Adrenal gland (tissue), 12 donors: Measurements from ENCODE around the gene SPDYE4. TPM values are rescaled to one million over a fixed set of nuclear protein-coding genes. Genes with fewer than 3 reads are reported as not detected.

Experiments
- DNase-seq, 7 donors: peaks; one replicate each; pipeline ENCODE4 v3.0.0-alpha.2; 2019 to 2020
- H3K27ac ChIP-seq, 5 donors: fragments of 200-600 bp; sonication (generic) in 4 of 5; 1 replicate in 3 of 5; 2 replicates in 2 of 5; pipeline versions ENCODE4 v1.5.1 to v1.8.0; 2016 to 2020; ENCODE audit warnings: mild to moderate bottlenecking in 1 of 5
- H3K27me3 ChIP-seq: fragments of 200-600 bp; 2 replicates; pipeline ENCODE4 v1.8.0; 2021
- H3K36me3 ChIP-seq, 2 donors: fragments of 200-600 bp; replicated peaks in 1 of 2; 1 replicate in 1 of 2; 2 replicates in 1 of 2; pipeline versions ENCODE4 v1.5.1 to v1.8.0; 2018 to 2022
- H3K4me1 ChIP-seq, 2 donors: fragments of 200-600 bp; replicated peaks in 1 of 2; 1 replicate in 1 of 2; 2 replicates in 1 of 2; pipeline versions ENCODE4 v1.5.1 to v1.8.0; 2018 to 2021
- H3K4me3 ChIP-seq, 4 donors: fragments of 200-600 bp; sonication (generic) in 3 of 4; one replicate each; pipeline ENCODE4 v1.5.1; 2016 to 2018
- H3K9me3 ChIP-seq, 3 donors: fragments of 200-600 bp; sonication (generic) in 1 of 3; replicated peaks in 1 of 3; 1 replicate in 2 of 3; 2 replicates in 1 of 3; pipeline versions ENCODE4 v1.5.1 to v1.8.0; 2016 to 2021
- POLR2A ChIP-seq, 2 donors: fragments of 450-650 bp; IDR thresholded peaks; one replicate each; pipeline ENCODE4 v1.6.1; 2017; ENCODE audit warnings: antibody characterized with exemption in 2 of 2, mild to moderate bottlenecking in 2 of 2, moderate library complexity in 1 of 2
- WGBS, 4 donors: extraction: QIAGEN DNeasy Blood & Tissue Kit in 2 of 4; methylation state at CpG; one replicate each; pipeline versions ENCODE4 v1.1.5 to v1.1.7; 2013 to 2017; 5-methylcytosine and 5-hydroxymethylcytosine counted together
- intact Hi-C, 2 donors: fragments of 100-400 bp; cut with DNase I; formaldehyde crosslinking; loops; one replicate each; pipeline versions ENCODE4 v1.14.1 to v1.15.0; 2022 to 2023
- polyA plus RNA-seq, 3 donors: library from polyadenylated mRNA; stranded (reverse); fragments of 200-250 nt in 2 of 3; fragments of 350-450 nt in 1 of 3; fragmentation: Illumina TruSeq in 1 of 3; extraction: RNeasy Lipid Tissue Mini Kit (QIAGEN cat#74804) in 1 of 3; gene quantifications; one replicate each; pipeline ENCODE4 v1.2.3, GENCODE V29; 2013 to 2014
- total RNA-seq, 9 donors: library from RNA; depleted of rRNA in 4 of 9; stranded (reverse); fragments of >200 nt in 4 of 9; fragments of 120-200 nt in 1 of 9; fragmentation: NEBNext Ultra II Directional in 1 of 9; extraction: Animal tissue kit (Norgen Biotek cat#: 25700) in 1 of 9; gene quantifications; one replicate each; pipeline versions ENCODE4 v1.1.0 to v1.2.4, GENCODE V29; 2013 to 2023
- TF ChIP-seq, protein P1 (sequence below), 6 experiments: fragments of 450-650 bp in 4 of 6; fragments of 200-600 bp in 2 of 6; sonication (generic) in 1 of 6; IDR thresholded peaks; 1 replicate in 5 of 6; 2 replicates in 1 of 6; pipeline versions ENCODE4 v1.5.1 to v1.8.0; 2016 to 2021; ENCODE audit warnings: antibody characterized with exemption in 6 of 6, mild to moderate bottlenecking in 2 of 6, moderate library complexity in 1 of 6
- donor health status: healthy with polysubstance abuse.
- donor health status: Bipolar disorder and iron deficiency.
- donor health status: DM: yes; HTN: yes; CAD: no.
- donor health status: DM: no; HTN: no; CAD: no.
- donor health status: DM: no; HTN: no; CAD: no.
- donor health status: DM: yes; HTN: yes; CAD: no.

Gene SPDYE4
- total and polyA plus RNA-seq, 12 donors: not detected

GRCh38 chr17:8706431-8706830 is 51.9 kb downstream of the SPDYE4 start:
- intact Hi-C loops: no loop called here
- Histone ChIP-seq H3K4me3 (no peak overlapping the region), H3K36me3 (no peaks in the 10 kb centered on the region), H3K4me1 (peaks cover 0 to 9% of the 10 kb centered on the region in 2 donors), H3K27me3 (no peaks in the 10 kb centered on the region), H3K27ac (no peak overlapping the region), H3K9me3 (no peaks in the 10 kb centered on the region)
- no peak for DNase-seq
- TF ChIP-seq, protein P1, sequence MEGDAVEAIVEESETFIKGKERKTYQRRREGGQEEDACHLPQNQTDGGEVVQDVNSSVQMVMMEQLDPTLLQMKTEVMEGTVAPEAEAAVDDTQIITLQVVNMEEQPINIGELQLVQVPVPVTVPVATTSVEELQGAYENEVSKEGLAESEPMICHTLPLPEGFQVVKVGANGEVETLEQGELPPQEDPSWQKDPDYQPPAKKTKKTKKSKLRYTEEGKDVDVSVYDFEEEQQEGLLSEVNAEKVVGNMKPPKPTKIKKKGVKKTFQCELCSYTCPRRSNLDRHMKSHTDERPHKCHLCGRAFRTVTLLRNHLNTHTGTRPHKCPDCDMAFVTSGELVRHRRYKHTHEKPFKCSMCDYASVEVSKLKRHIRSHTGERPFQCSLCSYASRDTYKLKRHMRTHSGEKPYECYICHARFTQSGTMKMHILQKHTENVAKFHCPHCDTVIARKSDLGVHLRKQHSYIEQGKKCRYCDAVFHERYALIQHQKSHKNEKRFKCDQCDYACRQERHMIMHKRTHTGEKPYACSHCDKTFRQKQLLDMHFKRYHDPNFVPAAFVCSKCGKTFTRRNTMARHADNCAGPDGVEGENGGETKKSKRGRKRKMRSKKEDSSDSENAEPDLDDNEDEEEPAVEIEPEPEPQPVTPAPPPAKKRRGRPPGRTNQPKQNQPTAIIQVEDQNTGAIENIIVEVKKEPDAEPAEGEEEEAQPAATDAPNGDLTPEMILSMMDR (IDR thresholded peaks at IDR 0.05): no peak
- TF ChIP-seq POLR2A (IDR thresholded peaks at IDR 0.05): no peak
- WGBS, 4 donors: 79 to 98% (median 90%) methylated on average over 5 of the region's 5 CpGs

- peaks cover 0 to 9% of the 10 kb centered on the region in 2 donors for H3K4me1 ChIP-seq
- no peak for DNase-seq
- H3K27ac ChIP-seq: no peak overlapping the region
- intact Hi-C loops: no loop called here
- no peak overlapping the region for H3K4me3 ChIP-seq
- H3K36me3 ChIP-seq: no peaks in the 10 kb centered on the region
- H3K27me3 ChIP-seq: no peaks in the 10 kb centered on the region
- 85 to 91% (median 88%) methylated on average over 5 of the region's 5 CpGs for WGBS, 4 donors
- no peak for TF ChIP-seq POLR2A (IDR thresholded peaks at IDR 0.05)
- TF ChIP-seq, protein P1 (IDR thresholded peaks at IDR 0.05): no peak
- H3K9me3 ChIP-seq: no peaks in the 10 kb centered on the region
These were observed 52.9 kb downstream of the SPDYE4 start for GRCh38 chr17:8705427-8705826.

DNA sequence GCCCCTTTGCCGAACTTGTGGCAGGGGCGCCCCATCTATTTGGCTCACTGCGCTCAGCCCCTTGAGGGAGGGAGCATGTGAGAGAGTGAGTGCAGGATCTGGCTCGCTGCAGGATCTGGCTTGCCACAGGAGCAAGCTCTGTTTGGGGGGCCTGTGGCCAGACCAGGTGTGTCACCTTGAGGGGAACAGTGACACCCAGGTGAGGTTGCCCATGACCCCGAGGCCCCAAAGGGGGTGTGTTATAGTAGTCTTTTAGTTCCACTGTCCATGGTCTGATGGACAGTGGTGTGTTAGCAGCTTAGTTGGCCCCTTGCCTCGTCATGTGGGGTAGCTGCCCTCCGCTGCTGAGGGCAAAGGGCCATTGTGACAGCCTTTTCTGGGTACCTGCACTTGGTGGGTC is 55.3 kb downstream of the SPDYE4 start:
- Histone ChIP-seq H3K9me3 (no peaks in the 10 kb centered on the region), H3K27me3 (no peaks in the 10 kb centered on the region), H3K27ac (no peak overlapping the region), H3K4me1 (peaks cover 0 to 11% of the 10 kb centered on the region in 2 donors), H3K36me3 (no peaks in the 10 kb centered on the region), H3K4me3 (no peak overlapping the region)
- TF ChIP-seq POLR2A (IDR thresholded peaks at IDR 0.05): no peak
- TF ChIP-seq, protein P1 (IDR thresholded peaks at IDR 0.05): no peak
- DNase-seq: no peak
- intact Hi-C loops: no loop called here
- WGBS, 4 donors: 71 to 96% (median 80%) methylated on average over 5 to 7 of the region's 7 CpGs

- 66 to 82% (median 74%) methylated on average over 4 of the region's 4 CpGs for WGBS, 4 donors
- DNase-seq: no peak
- H3K4me1 ChIP-seq: peaks cover 0 to 6% of the 10 kb centered on the region in 2 donors
- TF ChIP-seq, protein P1 (IDR thresholded peaks at IDR 0.05): no peak
- TF ChIP-seq POLR2A (IDR thresholded peaks at IDR 0.05): no peak
- no peaks in the 10 kb centered on the region for H3K36me3 ChIP-seq
- H3K27ac ChIP-seq: no peak overlapping the region
- no peaks in the 10 kb centered on the region for H3K27me3 ChIP-seq
- H3K9me3 ChIP-seq: no peaks in the 10 kb centered on the region
- no peak overlapping the region for H3K4me3 ChIP-seq
- intact Hi-C loops: no loop called here
These were observed 56.6 kb downstream of the SPDYE4 start for GRCh38 chr17:8701754-8702153.
